ENCODE data around the gene ECHDC3. TPM values are rescaled to one million over a fixed set of nuclear protein-coding genes. Genes with fewer than 3 reads are reported as not detected.

The ECHDC3 gene
- total and polyA plus RNA-seq, 2 of the 13 experiments (the other 11 are each of a cell fraction or from before 2014, with no cell fraction given) = not detected

- TF ChIP-seq ZBTB10 (CRISPR knock-in tag; IDR thresholded peaks at IDR 0.05; ENCODE audit: borderline replicate concordance) (no peak), BCL6 (CRISPR knock-in tag; IDR thresholded peaks at IDR 0.05) (0 out of 2 replicates have a peak, but pooled peaks have one; percentile 22), BCL3 (CRISPR knock-in tag; IDR thresholded peaks at IDR 0.05) (no peak), ZKSCAN1 (IDR thresholded peaks at IDR 0.05; ENCODE audit: low read length) (0 out of 2 replicates have a peak, but pooled peaks have one; percentile 25), ZGPAT (CRISPR knock-in tag; IDR thresholded peaks at IDR 0.05) (peak; percentile 40; the same call in 1 of the 2 replicates), KMT2B (CRISPR knock-in tag; IDR thresholded peaks at IDR 0.05) (0 out of 2 replicates have a peak, but pooled peaks have one; percentile 34), POGZ (CRISPR knock-in tag; IDR thresholded peaks at IDR 0.05) (no peak), MBD4 (IDR thresholded peaks at IDR 0.05; ENCODE audit: borderline replicate concordance, low read length) (no peak), ZNF773 (CRISPR knock-in tag; IDR thresholded peaks at IDR 0.05; ENCODE audit: borderline replicate concordance) (no peak), ZSCAN29 (CRISPR knock-in tag; conservative IDR thresholded peaks at IDR 0.05) (0 out of 2 replicates have a peak, but pooled peaks have one; percentile 13), RAD21 (CRISPR knock-in tag; IDR thresholded peaks at IDR 0.05) (peak; percentile 86), RERE (CRISPR knock-in tag; IDR thresholded peaks at IDR 0.05; ENCODE audit: low read depth) (peak; percentile 12; the same call in 1 of the 2 replicates), ZNF512B (CRISPR knock-in tag; IDR thresholded peaks at IDR 0.05; ENCODE audit: borderline replicate concordance) (no peak), TMF1 (CRISPR knock-in tag; IDR thresholded peaks at IDR 0.05; ENCODE audit: low read depth) (no peak)
Observed at GRCh38 chr10:11724938-11725776, 17.0 kb upstream of the ECHDC3 start (continued).

Measured in HepG2 (cell line).